SH-SY5Y (cell line): ENCODE measurements around the gene VWF.

Experiments
- GATA2 ChIP-seq: IDR thresholded peaks from 2 replicates; pipeline ENCODE4 v1.6.1; 2011; ENCODE audit warnings: mild to moderate bottlenecking, low read depth, low read length
- GATA3 ChIP-seq: IDR thresholded peaks from 2 replicates; pipeline ENCODE4 v1.6.1; 2011; ENCODE audit warnings: low read depth, mild to moderate bottlenecking, low read length, moderate library complexity

VWF gene

GRCh38 chr12:5921966-5922899 is 202.2 kb downstream of the VWF start:
- TF ChIP-seq GATA3 (no peak), GATA2 (no peak)

- TF ChIP-seq GATA3: no peak
Observed at GRCh38 chr12:5921027-5921909, 203.2 kb downstream of the VWF start.

GRCh38 chr12:5916785-5917290 is 207.6 kb downstream of the VWF start:
- TF ChIP-seq GATA2 (no peak), GATA3 (no peak)

GRCh38 chr12:5915511-5915910 is 209.0 kb downstream of the VWF start:
- no peak for TF ChIP-seq GATA2
- TF ChIP-seq GATA3: no peak

DNA sequence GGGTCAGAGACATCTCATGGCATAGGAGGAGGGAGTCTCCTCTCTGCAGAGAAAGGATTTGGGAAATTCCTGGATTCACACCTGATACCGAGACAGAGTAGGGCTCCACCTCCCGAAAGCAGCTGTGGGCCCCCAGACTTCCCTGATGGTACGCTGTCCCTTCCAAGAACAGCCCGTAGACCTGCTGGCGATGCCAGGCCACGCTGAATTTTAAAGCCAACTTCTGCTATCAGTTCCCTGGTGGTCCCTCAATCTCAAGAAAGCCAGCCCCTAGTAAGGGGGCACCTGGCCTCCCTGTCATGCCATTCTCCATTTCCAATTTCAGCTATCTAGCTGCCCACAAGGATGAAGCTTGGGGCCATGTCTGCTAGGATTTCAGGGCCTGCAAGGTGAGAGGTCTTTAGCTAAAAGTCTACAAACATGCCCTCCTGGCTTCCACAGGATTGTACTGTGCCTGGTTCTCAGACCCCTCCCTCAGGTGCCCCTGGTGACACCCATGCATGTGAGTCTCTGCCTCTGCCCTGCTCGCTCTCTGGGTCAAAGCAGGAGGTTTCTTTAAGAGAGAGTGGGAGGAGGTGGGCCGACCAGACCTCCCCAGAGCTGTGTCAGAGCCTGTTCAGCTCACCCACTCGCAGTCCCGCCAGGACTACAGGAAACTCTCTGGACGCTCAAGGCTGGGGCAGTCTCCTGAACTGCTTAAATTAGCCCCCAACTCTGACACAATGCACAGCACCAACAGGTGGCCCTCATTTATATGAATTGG is 209.9 kb downstream of the VWF start:
- TF ChIP-seq GATA2 (no peak), GATA3 (no peak)

- no peak for TF ChIP-seq GATA2
- TF ChIP-seq GATA3: no peak
Observed at GRCh38 chr12:5913387-5913786, 211.1 kb downstream of the VWF start.

DNA sequence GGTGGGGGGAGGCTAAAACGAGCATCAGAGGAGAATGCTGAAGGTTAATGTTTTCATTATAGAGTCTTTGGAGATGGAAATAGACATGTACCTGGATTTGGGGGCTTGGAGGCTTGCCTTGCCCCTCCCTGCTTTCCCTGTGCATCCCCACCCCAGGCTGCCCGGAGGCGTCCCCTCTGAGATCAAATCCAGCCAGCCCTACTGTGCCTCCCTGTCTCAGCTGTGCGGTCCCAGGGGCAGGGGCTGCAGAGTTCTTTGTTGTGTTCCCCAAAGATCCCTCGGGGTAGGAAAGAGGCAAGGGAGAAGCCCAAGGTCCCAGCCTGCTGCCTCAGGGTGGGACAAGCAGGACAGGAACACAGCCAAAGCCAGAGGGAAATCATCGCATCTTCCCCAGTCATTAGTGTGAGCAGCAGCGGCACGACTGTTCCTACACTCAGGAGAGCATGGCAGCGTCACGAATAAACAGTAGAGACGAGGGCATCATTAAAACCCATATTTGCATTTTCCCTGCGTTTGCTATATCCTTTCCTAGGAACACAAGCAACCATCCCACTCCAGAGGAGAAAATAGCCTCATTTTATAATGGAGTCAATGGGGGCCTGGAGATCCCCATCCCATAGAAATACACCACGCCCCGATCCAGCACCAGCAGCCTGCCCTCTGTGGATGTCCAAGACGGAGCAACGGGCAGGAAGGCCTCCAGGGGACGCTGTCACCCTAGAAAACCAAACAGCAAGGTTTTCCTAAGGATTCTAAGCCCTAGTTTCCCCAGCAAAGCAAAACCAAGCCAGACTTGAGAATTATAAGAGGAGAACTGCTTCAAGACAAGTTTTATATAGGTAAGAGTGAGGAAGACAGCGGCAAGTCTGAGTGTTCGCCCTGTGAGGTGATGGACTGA is 211.8 kb downstream of the VWF start:
- TF ChIP-seq GATA2 (no peak), GATA3 (no peak)

- TF ChIP-seq GATA2 (no peak), GATA3 (no peak)
Observed at GRCh38 chr12:5912011-5912410, 212.5 kb downstream of the VWF start.

DNA sequence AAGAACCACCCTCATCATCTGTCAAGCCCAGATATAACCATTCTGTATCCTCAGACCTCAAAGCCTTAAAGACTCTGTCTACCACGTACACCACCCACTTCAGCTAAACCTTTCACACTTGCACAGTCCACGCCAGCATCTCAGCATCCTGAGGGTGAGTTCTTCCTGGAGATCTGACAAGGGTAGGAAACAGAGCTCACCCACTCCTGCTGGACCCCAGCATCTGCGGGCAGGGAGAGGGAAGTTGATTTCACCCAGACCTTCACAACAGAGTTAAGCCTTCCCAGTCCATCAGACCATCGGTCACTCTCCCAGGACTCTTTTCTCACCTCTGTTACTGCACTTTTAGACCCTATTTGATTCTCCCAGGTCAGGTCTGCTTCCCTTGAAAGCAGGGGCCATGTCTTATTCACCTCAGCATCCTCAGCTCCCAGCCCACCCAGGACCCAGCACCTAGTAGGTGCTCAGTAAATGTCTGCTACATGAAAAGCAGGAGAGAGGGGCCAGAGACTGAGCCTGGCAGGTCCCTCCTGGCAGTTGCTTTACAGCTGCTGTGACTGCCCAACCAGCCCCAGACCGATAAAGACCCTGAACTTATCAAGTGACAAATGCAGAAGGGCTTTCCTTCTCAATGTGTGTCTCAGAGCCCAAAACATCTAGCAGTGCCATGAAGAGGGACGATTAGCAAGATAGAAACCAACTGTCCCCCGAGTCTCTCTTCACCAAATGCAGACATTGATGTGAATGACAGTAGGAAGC is 213.5 kb downstream of the VWF start:
- TF ChIP-seq GATA3 (no peak), GATA2 (no peak)

DNA sequence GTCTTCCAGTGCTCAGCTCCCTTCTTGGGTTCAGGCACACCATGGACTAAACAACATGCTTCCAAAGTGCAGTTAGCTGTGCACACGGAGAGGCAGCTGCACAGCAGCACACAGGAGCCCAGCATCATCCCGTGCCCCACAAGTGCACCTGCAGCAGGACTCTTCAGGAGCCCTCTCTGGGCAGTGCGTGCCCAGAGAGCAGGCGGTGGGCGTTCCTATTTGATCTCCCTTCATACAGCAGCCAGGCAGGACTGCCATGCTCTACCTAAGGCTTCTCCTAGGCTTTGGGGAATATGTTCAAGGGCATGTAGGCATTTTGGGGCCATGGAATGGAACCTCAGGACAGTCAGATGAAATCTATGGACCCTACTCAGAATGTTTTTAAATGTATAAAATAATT is 214.9 kb downstream of the VWF start:
- no peak for TF ChIP-seq GATA2
- TF ChIP-seq GATA3: no peak

GRCh38 chr12:5908251-5908650 is 216.2 kb downstream of the VWF start:
- TF ChIP-seq GATA3: no peak
- TF ChIP-seq GATA2: no peak

DNA sequence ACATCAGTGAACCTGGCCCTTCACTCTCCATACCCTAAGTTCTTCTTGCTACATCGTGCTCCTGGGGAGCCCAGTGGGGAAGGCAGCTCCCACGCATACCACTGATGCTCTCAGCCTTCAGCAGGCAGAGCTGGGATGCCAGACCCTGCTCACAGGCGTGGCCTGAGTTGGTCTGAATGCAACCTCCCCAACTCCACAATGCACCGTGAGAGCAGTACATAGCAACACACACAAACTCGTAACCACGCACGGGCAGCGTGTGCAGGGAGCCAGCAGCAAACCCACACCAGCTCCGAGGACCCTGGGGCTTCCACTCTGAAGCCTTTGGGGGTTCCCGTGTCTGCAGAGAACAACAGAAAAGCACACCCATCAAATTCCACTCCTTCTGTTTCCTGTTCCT is 216.7 kb downstream of the VWF start:
- TF ChIP-seq GATA3: no peak
- TF ChIP-seq GATA2: no peak
